Measurements from ENCODE around the gene FBN3.
"Not testable (repeated sequence)": the region's sequence is repeated elsewhere in the genome, so short reads cannot be mapped to it uniquely, and the experiment has no call there.

Gene FBN3

DNA sequence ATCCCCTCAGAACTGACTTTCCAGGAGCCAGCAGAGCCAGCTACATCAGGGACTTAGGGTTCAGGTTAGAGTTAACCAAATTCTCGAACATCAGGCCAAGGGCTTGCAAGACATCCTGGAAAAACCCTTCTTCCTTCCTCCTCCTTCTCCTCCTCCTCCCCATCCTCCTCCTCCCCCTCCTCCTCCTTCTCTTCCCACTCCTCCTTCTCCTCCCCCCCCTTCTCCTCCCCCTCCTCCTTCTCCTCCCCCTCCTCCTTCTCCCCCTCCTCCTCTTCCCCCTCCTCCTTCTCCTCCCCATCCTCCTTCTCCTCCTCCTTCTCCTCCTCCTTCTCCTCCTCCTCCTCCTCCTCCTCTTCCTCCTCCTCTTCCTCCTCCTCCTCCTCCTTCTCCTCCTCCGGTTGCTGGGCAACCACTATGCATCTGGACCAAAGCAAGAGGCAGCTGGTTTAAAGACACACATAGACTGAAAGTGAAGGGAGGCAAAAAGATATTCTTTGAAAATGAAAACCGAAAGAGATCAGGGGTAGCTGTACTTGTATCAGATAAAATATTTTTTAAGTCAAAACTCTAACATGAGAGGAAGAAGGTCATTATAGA is 102.7 kb downstream of the FBN3 start:
- no peak for DNase-seq

- DNase-seq = no peak
Observed at GRCh38 chr19:8045872-8046568, 103.4 kb downstream of the FBN3 start.

GRCh38 chr19:8044018-8044417 is 105.4 kb downstream of the FBN3 start:
- DNase-seq = no peak

DNA sequence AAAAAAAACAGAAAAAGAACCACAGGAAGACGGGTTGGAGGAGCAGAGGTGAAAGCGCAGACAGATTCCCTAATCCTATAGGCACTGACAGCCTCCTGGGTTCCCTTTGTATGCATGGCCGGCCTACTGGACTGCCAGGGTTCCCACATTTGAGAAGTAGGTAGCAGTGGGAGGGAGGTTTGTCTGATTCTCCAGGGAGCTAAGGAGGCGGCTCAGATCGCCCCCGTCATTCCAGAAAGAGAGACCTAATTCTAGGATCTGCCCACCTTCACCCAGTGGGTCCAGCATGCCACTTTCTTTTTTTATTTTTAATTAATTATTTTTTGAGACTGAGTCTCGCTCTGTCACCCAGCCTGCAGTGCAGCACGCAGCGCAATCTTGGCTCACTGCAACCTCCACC is 106.5 kb downstream of the FBN3 start:
- no peak for DNase-seq

GRCh38 chr19:8041531-8041931 is 107.9 kb downstream of the FBN3 start:
- no peak for DNase-seq

GRCh38 chr19:8039231-8039630 is 110.2 kb downstream of the FBN3 start:
- no peak for DNase-seq

DNA sequence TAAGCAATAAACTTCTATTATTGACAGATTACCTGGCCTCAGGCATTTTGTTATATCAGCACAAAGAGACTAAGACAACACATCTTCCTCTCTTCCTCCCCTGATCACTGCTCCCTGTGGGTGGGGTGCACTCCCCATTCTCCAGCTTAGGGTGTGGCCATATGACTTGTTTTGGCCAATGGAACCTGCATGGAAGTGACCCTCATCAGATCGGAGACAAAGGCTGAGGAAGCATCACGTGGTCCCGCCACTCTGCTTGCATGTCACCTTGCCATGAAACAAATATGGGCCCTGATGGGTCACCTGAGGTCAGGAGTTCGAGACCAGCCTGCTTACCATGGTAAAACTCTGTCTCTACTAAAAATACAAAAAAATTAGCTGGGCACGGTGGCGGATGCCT is 110.6 kb downstream of the FBN3 start:
- DNase-seq = no peak

- DNase-seq = no peak
Observed at GRCh38 chr19:8036434-8037099, 112.8 kb downstream of the FBN3 start.

GRCh38 chr19:8034178-8034525 is 115.2 kb downstream of the FBN3 start:
- no peak for DNase-seq

DNA sequence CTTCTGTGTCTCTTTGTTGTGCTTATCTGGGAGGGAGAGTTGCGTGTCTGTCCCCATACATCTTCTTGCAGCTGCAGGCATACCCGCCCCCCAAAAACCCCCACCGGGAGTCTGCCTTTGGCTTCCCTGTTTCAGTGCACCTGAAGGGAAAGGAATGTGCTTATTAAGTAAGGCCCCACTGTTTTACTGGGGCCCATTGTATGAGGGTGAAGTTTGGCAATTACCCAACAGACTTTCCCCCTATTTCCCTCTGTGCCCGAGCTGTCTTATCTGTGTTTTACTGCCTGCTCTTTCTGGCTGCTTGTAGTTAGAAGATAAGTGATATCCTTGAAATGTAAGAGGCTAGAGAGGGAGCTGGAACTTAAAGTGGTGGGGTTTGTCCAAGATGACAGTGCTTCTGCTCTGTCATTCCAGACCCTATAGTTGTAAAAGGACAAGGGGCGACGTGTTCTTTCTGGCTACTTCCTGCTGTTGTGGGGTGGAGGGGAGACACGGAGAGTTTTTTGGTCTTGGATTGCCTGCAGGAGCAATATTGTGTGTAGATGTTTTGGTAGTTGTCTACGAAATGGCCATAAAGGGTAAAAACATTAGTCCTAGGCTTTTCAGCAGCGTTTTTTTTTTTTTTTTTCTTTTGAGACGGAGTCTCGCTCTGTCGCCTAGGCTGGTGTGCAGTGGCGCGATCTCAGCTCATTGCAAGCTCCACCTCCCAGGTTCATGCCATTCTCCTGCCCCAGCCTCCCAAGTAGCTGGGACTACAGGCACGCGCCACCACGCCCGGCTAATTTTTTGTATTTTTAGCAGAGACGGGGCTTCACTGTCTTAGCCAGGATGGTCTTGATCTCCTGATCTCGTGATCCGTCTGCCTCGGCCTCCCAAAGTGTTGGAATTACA is 115.9 kb downstream of the FBN3 start:
- DNase-seq = not testable (repeated sequence)

DNA sequence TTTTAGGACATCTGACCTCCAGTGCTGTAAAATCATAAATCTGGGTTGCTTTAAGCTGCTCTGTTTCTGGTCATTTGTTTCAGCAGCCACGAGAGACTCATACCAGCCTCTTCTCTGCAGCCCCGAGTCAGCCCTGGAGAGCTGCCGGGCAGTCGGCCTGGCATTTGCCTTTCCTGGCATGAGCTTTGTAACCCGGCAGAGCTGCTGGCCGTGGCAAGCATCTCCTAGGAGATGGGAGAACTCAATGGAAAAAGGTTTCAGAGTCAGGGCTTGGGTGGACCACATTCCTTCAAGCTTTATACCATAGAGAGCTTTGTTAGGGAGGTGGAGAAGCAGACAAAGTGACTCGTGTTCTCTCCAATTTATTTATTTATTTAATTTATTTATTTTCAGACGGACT is 118.4 kb downstream of the FBN3 start:
- no peak for DNase-seq

- no peak for DNase-seq
Observed at GRCh38 chr19:8028951-8029491, 120.4 kb downstream of the FBN3 start.

- no peak for DNase-seq
Observed at GRCh38 chr19:8025316-8025715, 124.1 kb downstream of the FBN3 start.

DNA sequence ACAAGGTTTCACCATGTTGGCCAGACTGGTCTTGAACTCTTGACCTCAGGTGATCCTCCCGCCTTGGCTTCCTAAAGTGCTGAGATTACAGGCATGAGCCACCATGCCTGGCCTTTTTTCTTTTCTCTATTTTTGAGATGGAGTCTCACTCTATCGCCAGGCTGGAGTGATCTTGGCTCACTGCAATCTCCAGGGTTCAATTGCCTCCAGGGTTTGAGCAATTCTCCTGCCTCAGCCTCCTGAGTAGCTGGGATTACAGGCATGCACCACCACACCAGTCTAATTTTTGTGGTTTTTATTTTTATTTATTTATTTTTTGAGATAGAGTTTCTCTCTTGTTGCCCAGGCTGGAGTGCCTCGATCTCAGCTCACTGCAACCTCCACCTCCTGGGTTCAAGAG is 125.1 kb downstream of the FBN3 start:
- not testable (repeated sequence) for DNase-seq

DNA sequence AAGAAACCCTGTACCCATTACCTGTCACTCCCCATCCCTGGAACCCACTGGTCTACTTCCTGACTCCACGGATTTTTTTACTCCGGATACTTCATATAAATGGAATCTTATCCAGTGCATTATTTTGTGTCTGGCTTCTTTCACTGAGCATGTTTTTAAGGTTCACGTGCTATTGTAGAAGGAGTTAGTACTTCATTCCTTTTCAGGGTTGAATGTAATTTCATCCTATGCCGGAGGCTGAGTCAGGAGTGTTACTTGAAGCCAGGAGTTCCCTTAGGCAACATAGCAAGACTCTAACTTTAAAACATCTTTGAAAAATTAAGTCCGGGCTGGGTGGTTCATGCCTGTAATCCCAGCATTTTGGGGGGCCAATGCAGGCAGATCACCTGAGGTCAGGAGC is 126.0 kb downstream of the FBN3 start:
- no peak for DNase-seq

GRCh38 chr19:8022275-8022674 is 127.1 kb downstream of the FBN3 start:
- no peak for DNase-seq

DNA sequence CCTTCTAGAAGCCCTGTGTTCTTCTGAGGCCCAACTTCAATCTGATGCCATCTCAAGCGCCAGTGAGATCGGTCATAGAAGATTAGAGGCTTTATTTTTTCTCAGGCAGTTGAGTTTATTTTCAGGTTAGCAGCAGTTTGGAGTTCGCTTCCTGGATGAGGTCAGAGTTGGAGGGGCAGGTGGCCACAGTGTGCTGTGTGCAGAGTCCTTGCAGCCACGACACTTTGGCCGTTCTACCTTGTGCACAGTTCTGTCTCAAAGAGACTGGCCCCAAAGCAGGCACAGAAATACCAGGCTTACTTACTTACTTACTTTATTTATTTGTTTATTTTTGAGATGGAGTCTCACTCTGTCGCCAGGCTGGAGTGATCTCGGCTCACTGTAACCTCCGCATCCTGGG is 128.0 kb downstream of the FBN3 start:
- no peak for DNase-seq

DNA sequence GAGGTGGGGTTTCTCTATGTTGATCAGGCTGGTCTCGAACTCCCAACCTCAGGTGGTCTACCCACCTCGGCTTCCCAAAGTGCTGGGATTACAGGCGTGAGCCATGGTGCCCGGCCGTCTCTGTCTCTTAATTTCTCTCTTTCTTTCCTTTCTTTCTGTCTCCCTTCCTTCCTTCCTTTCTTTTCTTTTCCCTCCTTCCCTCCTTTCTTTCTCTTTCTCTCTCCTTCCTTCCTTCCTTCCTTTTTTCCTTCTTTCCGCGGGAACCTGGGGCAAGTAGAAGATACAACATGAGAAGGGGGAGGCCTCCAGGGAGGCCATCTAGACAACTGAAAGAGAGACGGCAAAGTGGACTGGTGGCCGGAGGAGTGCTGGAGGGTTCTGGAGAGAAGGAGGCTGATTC is 128.7 kb downstream of the FBN3 start:
- no peak for DNase-seq

- no peak for DNase-seq
Observed at GRCh38 chr19:8017808-8018207, 131.6 kb downstream of the FBN3 start.

Data from SIG-M5 (cell line).